ENCODE measurements around the gene HS6ST3.
"Not testable (repeated sequence)": the region's sequence is repeated elsewhere in the genome, so short reads cannot be mapped to it uniquely, and the experiment has no call there.

Gene HS6ST3

GRCh38 chr13:96091164-96092117, 1.5 kb downstream of the HS6ST3 start:
- no peak for DNase-seq (ENCODE audit: low read depth, low spot score)

- no peak for DNase-seq (ENCODE audit: low read depth, low spot score)
Observed at GRCh38 chr13:96093296-96094006, 3.5 kb downstream of the HS6ST3 start.

- no peak for DNase-seq (ENCODE audit: low read depth, low spot score)
Observed at GRCh38 chr13:96100457-96101220, 10.7 kb downstream of the HS6ST3 start.

GRCh38 chr13:96104516-96104915, 14.6 kb downstream of the HS6ST3 start:
- DNase-seq (ENCODE audit: low read depth, low spot score) = no peak

- not testable (repeated sequence) for DNase-seq (ENCODE audit: low read depth, low spot score)
Observed at GRCh38 chr13:96108072-96108471, 18.2 kb downstream of the HS6ST3 start.

- DNase-seq (ENCODE audit: low read depth, low spot score) = no peak
Observed at GRCh38 chr13:96109125-96109524, 19.2 kb downstream of the HS6ST3 start.

GRCh38 chr13:96112936-96113335, 23.0 kb downstream of the HS6ST3 start:
- no peak for DNase-seq (ENCODE audit: low read depth, low spot score)

DNA sequence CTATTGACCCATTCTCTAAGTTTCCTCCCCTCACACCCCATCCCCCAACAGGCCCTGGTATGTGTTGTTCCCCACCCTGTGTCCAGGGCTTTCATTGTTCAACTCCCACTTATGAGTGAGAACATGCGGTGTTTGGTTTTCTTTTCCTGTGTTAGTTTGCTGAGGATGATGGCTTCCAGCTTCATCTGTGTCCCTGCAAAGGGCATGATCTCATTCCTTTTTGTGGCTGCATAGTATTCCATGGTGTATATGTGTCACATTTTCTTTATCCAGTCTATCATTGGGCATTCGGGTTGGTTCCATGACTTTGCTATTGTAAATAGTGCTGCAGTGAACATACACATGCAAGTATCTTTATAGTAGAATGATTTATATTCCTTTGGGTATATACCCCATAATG, 25.5 kb downstream of the HS6ST3 start:
- DNase-seq (ENCODE audit: low read depth, low spot score) = not testable (repeated sequence)

DNA sequence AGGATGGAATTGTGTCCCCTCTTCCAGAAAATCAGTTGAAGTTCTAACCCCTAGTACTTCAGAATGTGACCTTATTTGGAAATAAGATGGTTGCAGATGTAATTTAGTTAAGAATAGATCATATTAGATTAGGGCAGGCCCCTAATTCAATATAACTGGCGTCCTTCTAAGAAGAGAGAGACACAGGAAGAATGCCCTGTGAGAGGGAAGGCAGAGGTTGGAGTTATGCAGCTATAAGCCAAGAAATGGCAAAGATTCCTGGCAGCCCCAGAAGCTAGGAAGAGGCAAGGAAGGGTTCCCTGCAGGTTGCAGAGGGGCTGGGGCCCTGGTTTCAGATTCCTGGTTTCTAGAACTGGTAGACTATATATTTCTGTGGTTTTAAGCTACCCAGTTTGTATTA, 30.0 kb downstream of the HS6ST3 start:
- no peak for DNase-seq (ENCODE audit: low read depth, low spot score)

GRCh38 chr13:96130818-96131340, 41.0 kb downstream of the HS6ST3 start:
- no peak for DNase-seq (ENCODE audit: low read depth, low spot score)

GRCh38 chr13:96141032-96141431, 51.1 kb downstream of the HS6ST3 start:
- DNase-seq (ENCODE audit: low read depth, low spot score) = no peak

- DNase-seq (ENCODE audit: low read depth, low spot score) = no peak
Observed at GRCh38 chr13:96159725-96160124, 69.8 kb downstream of the HS6ST3 start.

- DNase-seq (ENCODE audit: low read depth, low spot score) = no peak
Observed at GRCh38 chr13:96161141-96161540, 71.2 kb downstream of the HS6ST3 start.

DNA sequence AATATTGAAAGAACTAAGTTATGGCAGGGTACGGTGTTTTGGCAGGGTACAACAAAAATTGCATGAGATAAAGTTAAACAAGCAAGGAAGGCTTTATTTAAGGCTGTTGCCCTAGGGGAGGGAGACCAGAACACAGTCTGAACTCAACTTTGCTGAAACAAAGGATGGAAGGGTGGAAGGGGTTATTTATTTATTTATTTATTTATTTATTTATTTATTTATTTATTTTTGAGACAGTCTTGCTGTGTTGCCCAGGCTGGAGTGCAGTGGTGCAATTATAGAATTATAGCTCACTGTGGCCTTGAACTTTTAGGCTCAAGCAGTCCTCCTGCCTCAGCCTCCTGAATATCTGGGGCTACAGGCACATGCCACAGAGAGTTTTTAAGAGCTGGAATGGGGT, 75.9 kb downstream of the HS6ST3 start:
- DNase-seq (ENCODE audit: low read depth, low spot score) = no peak

GRCh38 chr13:96172066-96172465, 82.2 kb downstream of the HS6ST3 start:
- DNase-seq (ENCODE audit: low read depth, low spot score) = no peak

DNA sequence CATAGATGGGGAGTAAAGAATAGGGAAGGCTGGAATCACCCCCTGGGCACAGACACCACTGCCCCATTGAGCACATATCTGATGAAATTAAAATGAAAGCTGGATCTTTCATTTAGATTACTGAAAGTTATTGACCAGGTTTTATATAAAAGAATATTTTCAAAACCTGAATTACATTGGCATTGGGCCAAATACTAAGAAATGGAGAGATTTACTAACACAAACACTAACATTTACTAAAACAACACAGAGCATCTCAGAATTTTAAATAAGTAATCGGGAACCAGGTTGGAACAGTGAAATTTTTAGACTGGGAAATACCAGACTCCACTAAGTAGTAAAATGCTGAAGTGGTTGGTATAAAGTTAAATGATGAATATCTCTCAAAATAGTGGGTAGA, 88.9 kb downstream of the HS6ST3 start:
- no peak for DNase-seq (ENCODE audit: low read depth, low spot score)

DNA sequence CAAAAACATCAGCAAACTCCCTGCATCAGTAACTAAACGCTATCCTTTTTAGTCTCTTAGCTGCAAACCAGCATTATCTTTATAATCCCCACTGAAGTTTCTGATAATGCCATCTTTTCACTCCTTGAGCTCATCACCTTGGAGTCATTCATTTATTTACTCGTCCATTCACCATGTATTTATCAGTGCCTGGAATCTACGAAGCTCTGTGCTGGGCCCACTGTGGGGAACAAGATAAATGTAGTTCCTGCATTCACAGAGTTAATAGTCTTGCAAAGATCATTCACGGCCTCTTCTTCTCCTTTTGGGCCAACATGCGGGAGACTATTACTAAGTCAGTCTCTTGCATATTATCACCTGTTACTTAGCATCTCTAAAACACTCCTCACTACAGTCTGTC, 89.4 kb downstream of the HS6ST3 start:
- no peak for DNase-seq (ENCODE audit: low read depth, low spot score)

DNA sequence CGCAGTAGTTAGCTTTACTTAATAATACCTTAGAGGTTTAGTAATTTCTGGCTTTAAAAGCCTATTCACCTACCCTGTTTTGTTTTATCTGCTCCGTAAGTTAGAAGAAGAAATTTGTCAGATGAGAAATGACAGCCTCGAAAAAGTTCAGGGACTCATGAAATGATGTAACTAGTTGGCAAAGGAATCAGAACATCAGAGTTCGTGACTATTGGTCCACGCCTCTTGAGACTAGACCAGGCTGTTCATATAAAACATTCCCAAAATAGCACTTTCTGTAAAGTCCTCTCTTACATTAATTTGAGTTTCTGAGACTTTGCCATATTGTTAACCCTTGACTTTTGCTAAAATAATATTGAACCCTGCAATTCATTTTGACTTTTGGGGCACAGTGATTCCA, 92.0 kb downstream of the HS6ST3 start:
- no peak for DNase-seq (ENCODE audit: low read depth, low spot score)

DNA sequence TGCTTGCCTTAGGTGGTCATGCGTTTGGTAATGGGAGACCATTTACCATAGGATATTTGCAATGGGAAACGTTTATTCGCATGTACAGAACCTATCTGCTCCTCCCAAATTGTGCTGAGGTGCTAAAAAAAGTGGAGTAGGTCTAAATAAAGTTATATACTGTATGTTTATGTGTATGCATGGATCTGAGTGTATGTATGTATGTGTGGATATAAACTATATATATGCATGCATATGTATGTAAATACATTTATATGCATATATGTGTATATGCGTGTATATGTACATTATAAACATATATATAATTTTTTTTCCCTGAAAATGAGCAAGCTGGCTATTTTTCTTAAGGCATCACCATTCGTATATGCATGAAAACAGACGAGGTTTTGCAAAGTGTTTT, 95.9 kb downstream of the HS6ST3 start:
- no peak for DNase-seq (ENCODE audit: low read depth, low spot score)

- no peak for DNase-seq (ENCODE audit: low read depth, low spot score)
Observed at GRCh38 chr13:96191367-96191766, 101.5 kb downstream of the HS6ST3 start.

- no peak for DNase-seq (ENCODE audit: low read depth, low spot score)
Observed at GRCh38 chr13:96193728-96194310, 103.9 kb downstream of the HS6ST3 start.
